Uterus (tissue), 2 donors: Measurements from ENCODE around the gene SMPX.

Source experiments
- POLR2A ChIP-seq, 2 donors: fragments of 450-650 bp; IDR thresholded peaks; one replicate each; pipeline ENCODE4 v1.6.1; 2016; ENCODE audit warnings: antibody characterized with exemption in 2 of 2, mild to moderate bottlenecking in 1 of 2, moderate library complexity in 1 of 2
- TF ChIP-seq, protein P1 (sequence below), 4 experiments: fragments of 200-600 bp in 2 of 4; fragments of 450-650 bp in 2 of 4; sonication (generic) in 2 of 4; IDR thresholded peaks; one replicate each; pipeline ENCODE4 v1.5.1; 2016 to 2019; ENCODE audit warnings: antibody characterized with exemption in 4 of 4, mild to moderate bottlenecking in 2 of 4, moderate library complexity in 1 of 4

DNA sequence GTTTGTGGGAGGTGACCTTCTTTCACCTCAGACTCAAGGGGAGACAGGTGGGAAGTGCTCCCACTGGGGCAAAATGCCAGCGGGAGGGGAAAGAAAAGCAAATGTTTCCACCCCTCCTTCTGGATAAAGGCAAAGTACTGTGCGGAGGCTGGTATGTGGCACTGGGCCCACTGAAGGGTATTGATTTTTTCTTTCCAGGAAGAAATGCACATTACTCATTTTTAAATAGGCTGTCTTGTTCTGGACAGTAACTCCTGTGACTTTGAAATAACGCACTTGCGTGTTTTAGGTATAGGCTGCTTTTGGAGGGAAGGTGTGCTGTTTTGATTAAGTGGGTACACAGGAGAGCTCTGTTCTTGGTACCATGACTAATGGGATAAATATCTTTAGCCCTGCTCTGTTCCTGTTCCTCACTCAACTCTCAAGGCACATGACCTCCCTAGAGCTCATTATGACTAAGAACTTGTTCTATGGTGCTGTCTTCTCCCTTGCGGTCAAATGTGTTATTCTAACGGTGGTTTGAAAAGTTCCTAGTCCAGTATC is 40.8 kb upstream of the SMPX start:
- TF ChIP-seq, protein P1, sequence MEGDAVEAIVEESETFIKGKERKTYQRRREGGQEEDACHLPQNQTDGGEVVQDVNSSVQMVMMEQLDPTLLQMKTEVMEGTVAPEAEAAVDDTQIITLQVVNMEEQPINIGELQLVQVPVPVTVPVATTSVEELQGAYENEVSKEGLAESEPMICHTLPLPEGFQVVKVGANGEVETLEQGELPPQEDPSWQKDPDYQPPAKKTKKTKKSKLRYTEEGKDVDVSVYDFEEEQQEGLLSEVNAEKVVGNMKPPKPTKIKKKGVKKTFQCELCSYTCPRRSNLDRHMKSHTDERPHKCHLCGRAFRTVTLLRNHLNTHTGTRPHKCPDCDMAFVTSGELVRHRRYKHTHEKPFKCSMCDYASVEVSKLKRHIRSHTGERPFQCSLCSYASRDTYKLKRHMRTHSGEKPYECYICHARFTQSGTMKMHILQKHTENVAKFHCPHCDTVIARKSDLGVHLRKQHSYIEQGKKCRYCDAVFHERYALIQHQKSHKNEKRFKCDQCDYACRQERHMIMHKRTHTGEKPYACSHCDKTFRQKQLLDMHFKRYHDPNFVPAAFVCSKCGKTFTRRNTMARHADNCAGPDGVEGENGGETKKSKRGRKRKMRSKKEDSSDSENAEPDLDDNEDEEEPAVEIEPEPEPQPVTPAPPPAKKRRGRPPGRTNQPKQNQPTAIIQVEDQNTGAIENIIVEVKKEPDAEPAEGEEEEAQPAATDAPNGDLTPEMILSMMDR (IDR thresholded peaks at IDR 0.05): no peak
- TF ChIP-seq POLR2A (IDR thresholded peaks at IDR 0.05): no peak
